Measurements from ENCODE around the gene HSPA14. TPM values are rescaled to one million over a fixed set of nuclear protein-coding genes. Genes with fewer than 3 reads are reported as not detected.

HSPA14 gene
- total RNA-seq (2014; rRNA removed; shearing (Covaris generic)), result 18.5 and 22.3 TPM in 2 replicates

GRCh38 chr10:14837757-14838581 is at the start of gene HSPA14, which contains the start of the genes CDNF and MSANTD7:
Gene HSPA14 (plus strand): TSS chr10:14838306. CDS start chr10:14838403, 97 bp downstream.
Gene CDNF (minus strand): TSS chr10:14838037. CDS start chr10:14837946, 91 bp downstream.
Gene MSANTD7 (plus strand): TSS chr10:14838306. CDS start chr10:14842285, 3,979 bp downstream.

GRCh38 chr10:14878266-14879123 is 40.4 kb downstream of the HSPA14 start, which contains the start of gene SUV39H2:
Gene SUV39H2 (plus strand): TSS chr10:14878866. CDS start chr10:14878889, 23 bp downstream.

Other genes starting within 250 kb of the HSPA14 start
- 9.2 and 15.7 TPM in 2 replicates for gene FAM107B, start 63.4 kb upstream of the HSPA14 start, total RNA-seq (2014; rRNA removed; shearing (Covaris generic))
- 1.2 and 4.4 TPM in 2 replicates for gene CDNF, start 269 bp upstream of the HSPA14 start, total RNA-seq (2014; rRNA removed; shearing (Covaris generic))
- 14.3 and 14.4 TPM in 2 replicates for gene MSANTD7, start within 50 bp of the HSPA14 start, total RNA-seq (2014; rRNA removed; shearing (Covaris generic))
- gene SUV39H2, start 40.6 kb downstream of the HSPA14 start, total RNA-seq (2014; rRNA removed; shearing (Covaris generic)), result 15.4 and 16.6 TPM in 2 replicates
- 7.1 and 7.8 TPM in 2 replicates for gene DCLRE1C, start 115.8 kb downstream of the HSPA14 start, total RNA-seq (2014; rRNA removed; shearing (Covaris generic))
- gene MEIG1, start 121.1 kb downstream of the HSPA14 start, total RNA-seq (2014; rRNA removed; shearing (Covaris generic)), result 0.66 and 0.72 TPM in 2 replicates
- not detected in 2 replicates for gene OLAH, start 205.6 kb downstream of the HSPA14 start, total RNA-seq (2014; rRNA removed; shearing (Covaris generic))